HepG2 (cell line): ENCODE results near the gene CHD2. TPM values are rescaled to one million over a fixed set of nuclear protein-coding genes. Genes with fewer than 3 reads are reported as not detected.

Experiments used
- AHR ChIP-seq: IDR thresholded peaks from 2 replicates; pipeline ENCODE4 v1.6.1; 2018; ENCODE audit warnings: missing genetic modification reagents, missing compliant biosample characterization
- ATRX ChIP-seq: sonication (generic); formaldehyde crosslinking; IDR thresholded peaks from 2 replicates; pipeline ENCODE4 v1.4.0; 2020; ENCODE audit warnings: missing genetic modification reagents, borderline replicate concordance
- DZIP1 ChIP-seq: sonication (generic); formaldehyde crosslinking; IDR thresholded peaks from 2 replicates; pipeline ENCODE4 v1.5.0; 2020; ENCODE audit warnings: mild to moderate bottlenecking, missing genetic modification reagents
- MXI1 ChIP-seq: IDR thresholded peaks from 3 replicates; pipeline ENCODE4 v1.6.1; 2012; ENCODE audit warnings: low read depth, low read length, inconsistent platforms, borderline replicate concordance
- REST ChIP-seq, 2 experiments: IDR thresholded peaks; 2 replicates each; pipeline ENCODE4 v1.6.1; 2011 to 2012; ENCODE audit warnings: low read length in 2 of 2, borderline replicate concordance in 1 of 2, low read depth in 1 of 2, mild to moderate bottlenecking in 1 of 2, moderate library complexity in 1 of 2
- THAP7 ChIP-seq: sonication (generic); formaldehyde crosslinking; IDR thresholded peaks from 2 replicates; pipeline ENCODE4 v1.8.1; 2023; ENCODE audit warnings: mild to moderate bottlenecking, missing genetic modification reagents
- ZC3H13 ChIP-seq: sonication (generic); formaldehyde crosslinking; IDR thresholded peaks from 2 replicates; pipeline ENCODE4 v1.8.1; 2023; ENCODE audit warnings: mild to moderate bottlenecking, missing genetic modification reagents, moderate library complexity
- ZNF550 ChIP-seq: sonication (generic); formaldehyde crosslinking; IDR thresholded peaks from 2 replicates; pipeline ENCODE4 v1.4.0; 2020; ENCODE audit warnings: mild to moderate bottlenecking, missing genetic modification reagents, borderline replicate concordance
- ZNF563 ChIP-seq: sonication (generic); formaldehyde crosslinking; IDR thresholded peaks from 2 replicates; pipeline ENCODE4 v1.8.0; 2022; ENCODE audit warnings: mild to moderate bottlenecking, moderate library complexity, missing genetic modification reagents
- ZNF841 ChIP-seq: sonication (generic); formaldehyde crosslinking; IDR thresholded peaks from 2 replicates; pipeline ENCODE4 v1.8.1; 2023; ENCODE audit warnings: missing genetic modification reagents, borderline replicate concordance
- ZSCAN29 ChIP-seq: sonication (generic); formaldehyde crosslinking; conservative IDR thresholded peaks from 2 replicates; pipeline ENCODE4 v1.4.0; 2020; ENCODE audit warnings: mild to moderate bottlenecking, missing genetic modification reagents
- polyA plus RNA-seq, 8 experiments: library from polyadenylated mRNA; depleted of rRNA in 3 of 8; stranded (reverse) in 7 of 8; unstranded in 1 of 8; fragments of >200 nt; fragmentation: Illumina TruSeq in 4 of 8; extraction: Trizol in 4 of 8; gene quantifications; 2 replicates each; pipeline versions ENCODE4 v1.2.1 to v1.2.3, GENCODE V29; 2011 to 2016; ENCODE audit warnings: low read depth in 4 of 8, missing spikeins in 1 of 8, mixed read lengths in 1 of 8; ENCODE audit not compliant: insufficient read depth in 1 of 8
- total RNA-seq, 5 experiments: library from RNA; depleted of rRNA; stranded (reverse); fragments of >200 nt; fragmentation: Illumina TruSeq; extraction: Trizol; gene quantifications; 2 replicates each; pipeline ENCODE4 v1.2.3, GENCODE V29; 2016; ENCODE audit warnings: low read depth in 1 of 5
- TF ChIP-seq, protein P1 (sequence below): sonication (generic); formaldehyde crosslinking; IDR thresholded peaks from 2 replicates; pipeline ENCODE4 v1.9.0; 2021; ENCODE audit warnings: missing genetic modification reagents, mild to moderate bottlenecking, borderline replicate concordance
- TF ChIP-seq, protein P2 (sequence below): sonication (generic); formaldehyde crosslinking; IDR thresholded peaks from 2 replicates; pipeline ENCODE4 v1.4.0; 2020; ENCODE audit warnings: missing genetic modification reagents
- TF ChIP-seq, protein P3 (sequence below): sonication (generic); formaldehyde crosslinking; IDR thresholded peaks from 2 replicates; pipeline ENCODE4 v1.4.0; 2020; ENCODE audit warnings: missing genetic modification reagents

CHD2 gene
- total and polyA plus RNA-seq, 2 of the 13 experiments (the other 11 are each of a cell fraction or from before 2014, with no cell fraction given), result 54.0 to 54.1 TPM

DNA sequence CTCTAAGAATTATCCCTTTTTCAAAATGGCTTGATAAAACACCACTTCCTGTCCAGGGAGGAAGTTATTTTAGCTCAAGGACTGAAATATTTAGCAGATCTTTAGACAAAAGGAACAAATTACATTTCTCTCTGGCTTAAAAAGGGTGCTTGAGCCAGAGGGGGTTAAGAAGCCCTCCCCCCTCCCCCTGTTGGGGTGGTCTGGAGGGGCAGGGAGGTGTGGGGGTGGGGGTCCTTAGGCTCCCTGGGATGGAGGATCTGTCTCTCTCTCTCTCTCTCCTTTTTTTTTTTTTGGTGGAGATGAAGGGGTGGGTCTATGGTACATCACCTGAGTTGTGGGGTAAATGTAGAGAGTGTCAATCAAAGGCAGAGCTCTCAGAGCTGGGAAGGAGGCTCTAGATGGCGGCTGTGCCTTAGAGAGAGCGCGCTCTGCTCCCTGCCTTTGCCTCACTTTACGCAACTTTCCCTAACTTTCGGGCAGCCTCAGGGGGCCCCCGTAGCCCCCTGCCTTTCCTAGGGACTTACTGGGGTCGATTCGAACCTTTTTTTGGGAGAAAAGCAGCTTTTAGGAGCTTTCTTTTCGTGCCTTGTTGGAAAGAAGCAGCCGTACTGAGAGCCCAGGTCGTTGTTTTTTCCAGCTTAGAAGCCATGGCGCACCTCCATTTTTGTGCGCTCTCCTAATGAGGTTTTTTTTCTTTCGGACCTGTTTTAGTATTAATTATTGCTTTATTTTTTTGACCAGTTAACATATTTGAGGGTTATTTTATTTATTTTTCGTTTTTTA lies at the start of gene CHD2 (continued):
- TF ChIP-seq ATRX (CRISPR knock-in tag), result no peak
- TF ChIP-seq ZNF841 (CRISPR knock-in tag), result no peak
- TF ChIP-seq, protein P1, sequence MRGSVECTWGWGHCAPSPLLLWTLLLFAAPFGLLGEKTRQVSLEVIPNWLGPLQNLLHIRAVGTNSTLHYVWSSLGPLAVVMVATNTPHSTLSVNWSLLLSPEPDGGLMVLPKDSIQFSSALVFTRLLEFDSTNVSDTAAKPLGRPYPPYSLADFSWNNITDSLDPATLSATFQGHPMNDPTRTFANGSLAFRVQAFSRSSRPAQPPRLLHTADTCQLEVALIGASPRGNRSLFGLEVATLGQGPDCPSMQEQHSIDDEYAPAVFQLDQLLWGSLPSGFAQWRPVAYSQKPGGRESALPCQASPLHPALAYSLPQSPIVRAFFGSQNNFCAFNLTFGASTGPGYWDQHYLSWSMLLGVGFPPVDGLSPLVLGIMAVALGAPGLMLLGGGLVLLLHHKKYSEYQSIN, result no peak
- 0 out of 3 replicates have a peak, but pooled peaks have one; percentile 52 for TF ChIP-seq MXI1
- no peak for TF ChIP-seq AHR
- TF ChIP-seq THAP7 (CRISPR knock-in tag), result no peak
- TF ChIP-seq DZIP1 (CRISPR knock-in tag), result no peak
- TF ChIP-seq, protein P2, sequence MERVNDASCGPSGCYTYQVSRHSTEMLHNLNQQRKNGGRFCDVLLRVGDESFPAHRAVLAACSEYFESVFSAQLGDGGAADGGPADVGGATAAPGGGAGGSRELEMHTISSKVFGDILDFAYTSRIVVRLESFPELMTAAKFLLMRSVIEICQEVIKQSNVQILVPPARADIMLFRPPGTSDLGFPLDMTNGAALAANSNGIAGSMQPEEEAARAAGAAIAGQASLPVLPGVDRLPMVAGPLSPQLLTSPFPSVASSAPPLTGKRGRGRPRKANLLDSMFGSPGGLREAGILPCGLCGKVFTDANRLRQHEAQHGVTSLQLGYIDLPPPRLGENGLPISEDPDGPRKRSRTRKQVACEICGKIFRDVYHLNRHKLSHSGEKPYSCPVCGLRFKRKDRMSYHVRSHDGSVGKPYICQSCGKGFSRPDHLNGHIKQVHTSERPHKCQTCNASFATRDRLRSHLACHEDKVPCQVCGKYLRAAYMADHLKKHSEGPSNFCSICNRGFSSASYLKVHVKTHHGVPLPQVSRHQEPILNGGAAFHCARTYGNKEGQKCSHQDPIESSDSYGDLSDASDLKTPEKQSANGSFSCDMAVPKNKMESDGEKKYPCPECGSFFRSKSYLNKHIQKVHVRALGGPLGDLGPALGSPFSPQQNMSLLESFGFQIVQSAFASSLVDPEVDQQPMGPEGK (CRISPR knock-in tag), result peak; percentile 73
- TF ChIP-seq ZC3H13 (CRISPR knock-in tag), result no peak
- TF ChIP-seq ZNF550 (CRISPR knock-in tag), result no peak
- TF ChIP-seq ZNF563, result no peak
- TF ChIP-seq ZSCAN29 (CRISPR knock-in tag), result no peak
- peak in 1 of 2 experiments; percentile 47; a peak in 1 of 4 replicates for TF ChIP-seq REST (IDR thresholded peaks at IDR 0.05; ENCODE audit: borderline replicate concordance in 1 of 2, low read depth in 1 of 2, low read length in 2 of 2)
- TF ChIP-seq, protein P3, sequence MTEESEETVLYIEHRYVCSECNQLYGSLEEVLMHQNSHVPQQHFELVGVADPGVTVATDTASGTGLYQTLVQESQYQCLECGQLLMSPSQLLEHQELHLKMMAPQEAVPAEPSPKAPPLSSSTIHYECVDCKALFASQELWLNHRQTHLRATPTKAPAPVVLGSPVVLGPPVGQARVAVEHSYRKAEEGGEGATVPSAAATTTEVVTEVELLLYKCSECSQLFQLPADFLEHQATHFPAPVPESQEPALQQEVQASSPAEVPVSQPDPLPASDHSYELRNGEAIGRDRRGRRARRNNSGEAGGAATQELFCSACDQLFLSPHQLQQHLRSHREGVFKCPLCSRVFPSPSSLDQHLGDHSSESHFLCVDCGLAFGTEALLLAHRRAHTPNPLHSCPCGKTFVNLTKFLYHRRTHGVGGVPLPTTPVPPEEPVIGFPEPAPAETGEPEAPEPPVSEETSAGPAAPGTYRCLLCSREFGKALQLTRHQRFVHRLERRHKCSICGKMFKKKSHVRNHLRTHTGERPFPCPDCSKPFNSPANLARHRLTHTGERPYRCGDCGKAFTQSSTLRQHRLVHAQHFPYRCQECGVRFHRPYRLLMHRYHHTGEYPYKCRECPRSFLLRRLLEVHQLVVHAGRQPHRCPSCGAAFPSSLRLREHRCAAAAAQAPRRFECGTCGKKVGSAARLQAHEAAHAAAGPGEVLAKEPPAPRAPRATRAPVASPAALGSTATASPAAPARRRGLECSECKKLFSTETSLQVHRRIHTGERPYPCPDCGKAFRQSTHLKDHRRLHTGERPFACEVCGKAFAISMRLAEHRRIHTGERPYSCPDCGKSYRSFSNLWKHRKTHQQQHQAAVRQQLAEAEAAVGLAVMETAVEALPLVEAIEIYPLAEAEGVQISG, result peak; percentile 67
